Measurements from ENCODE around the gene HSP90AA1.
"Not testable (repeated sequence)": the region's sequence is repeated elsewhere in the genome, so short reads cannot be mapped to it uniquely, and the experiment has no call there.

The HSP90AA1 gene

DNA sequence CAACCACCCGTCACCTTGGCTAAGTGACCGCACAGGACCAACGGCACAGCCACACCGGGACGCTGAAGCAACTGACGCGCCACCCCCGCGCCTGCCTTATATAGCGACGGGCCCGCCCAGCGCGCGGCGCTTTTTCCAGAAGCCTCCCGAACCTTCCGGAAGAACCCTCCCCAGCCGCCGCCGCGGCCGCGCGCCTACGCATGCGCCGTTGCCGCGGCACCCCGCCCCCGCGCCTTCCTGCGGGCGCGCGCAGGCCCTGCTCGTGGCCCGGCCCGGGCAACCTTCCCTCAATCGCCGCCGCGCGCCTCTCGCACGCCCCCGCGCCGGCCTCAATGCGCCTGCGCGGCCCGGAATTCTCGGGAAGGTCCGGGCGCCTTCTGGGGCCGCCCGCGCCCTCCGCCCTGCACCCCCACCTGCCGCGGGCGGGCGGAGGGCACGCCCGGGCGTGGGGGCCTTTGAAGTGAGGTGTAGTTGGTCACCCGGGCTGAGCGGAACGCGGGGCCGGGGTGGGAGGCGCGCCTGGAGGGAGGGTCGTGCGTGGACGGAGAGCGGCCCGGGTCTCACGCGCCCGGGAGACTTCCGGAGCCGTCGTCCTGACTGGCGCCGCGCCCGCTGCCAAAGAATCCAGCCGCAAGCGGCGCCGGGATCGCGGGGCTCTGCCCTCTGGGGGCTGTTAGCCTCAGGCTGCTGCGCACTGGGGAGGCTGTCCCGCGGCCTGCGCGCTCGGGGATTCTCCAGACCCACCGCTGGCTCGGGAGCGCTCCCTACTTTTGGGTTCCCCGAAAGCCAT, at the start of gene HSP90AA1:
Gene HSP90AA1 (minus strand): TSS at position 73 of the 790 bp plus-strand sequence. CDS start 666 bp downstream, outside the sequence.
- peak; percentile 89 to 98 (median 93) for DNase-seq (ENCODE audit: low read depth in 4 of 4, low spot score in 1 of 4)

GRCh38 chr14:102135456-102135855, 48.6 kb upstream of the HSP90AA1 start:
- not testable (repeated sequence) for DNase-seq (ENCODE audit: low read depth in 4 of 4, low spot score in 1 of 4)

GRCh38 chr14:102134719-102135118, 47.9 kb upstream of the HSP90AA1 start:
- DNase-seq (ENCODE audit: low read depth in 4 of 4, low spot score in 1 of 4) = not testable (repeated sequence)

DNA sequence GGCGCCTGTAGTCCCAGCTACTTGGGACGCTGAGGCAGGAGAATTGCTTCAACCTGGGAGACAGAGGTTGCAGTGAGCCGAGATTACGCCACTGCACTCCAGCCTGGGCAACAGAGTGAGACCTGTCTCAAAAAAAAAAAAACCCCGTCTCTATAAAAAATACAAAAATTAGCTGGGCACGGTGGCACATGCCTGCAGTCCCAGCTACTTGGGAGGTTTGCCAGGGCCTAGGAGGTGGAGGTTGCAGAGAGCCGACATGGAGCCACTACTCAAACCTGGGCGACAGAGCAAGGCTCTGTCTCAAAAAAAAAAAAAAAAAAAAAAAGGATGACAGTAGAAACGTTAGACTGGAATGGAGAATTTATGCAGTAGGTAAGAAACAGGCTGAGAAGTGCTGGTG, 47.2 kb upstream of the HSP90AA1 start:
- DNase-seq (ENCODE audit: low read depth in 4 of 4, low spot score in 1 of 4) = not testable (repeated sequence)

- no peak for DNase-seq (ENCODE audit: low read depth in 4 of 4, low spot score in 1 of 4)
Observed at GRCh38 chr14:102131741-102132140, 44.9 kb upstream of the HSP90AA1 start.

DNA sequence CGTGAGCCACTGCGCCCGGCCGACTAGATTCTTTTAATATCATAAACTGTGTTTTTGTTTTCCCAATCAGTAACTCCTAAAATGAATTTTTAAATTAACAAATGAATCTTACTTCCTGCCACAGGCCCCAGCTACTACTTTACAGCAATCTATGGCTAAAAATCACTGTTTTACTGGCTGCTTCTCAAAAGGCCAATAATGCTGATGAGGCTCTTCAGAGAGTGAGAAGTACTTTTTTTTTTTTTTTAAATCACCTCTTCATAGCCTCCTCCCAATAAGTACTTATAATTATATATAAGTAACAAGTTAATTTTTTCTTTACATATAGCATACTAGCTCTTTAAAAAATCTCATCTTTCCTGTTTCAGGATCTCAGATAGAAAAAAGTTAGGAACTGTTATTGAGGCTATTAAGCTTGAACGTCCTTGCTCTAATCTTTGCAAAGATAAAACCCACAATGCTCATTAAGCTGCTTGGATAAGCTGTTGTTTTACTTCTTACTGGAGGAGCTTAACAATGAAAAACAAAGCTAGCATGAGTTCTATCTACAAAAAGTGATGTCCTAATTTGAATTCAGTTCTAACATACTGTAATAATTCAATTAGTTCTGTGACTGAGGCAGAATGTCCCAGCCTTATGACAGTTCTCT, 40.1 kb upstream of the HSP90AA1 start:
- no peak for DNase-seq (ENCODE audit: low read depth in 4 of 4, low spot score in 1 of 4)

- DNase-seq (ENCODE audit: low read depth in 4 of 4, low spot score in 1 of 4) = no peak
Observed at GRCh38 chr14:102125546-102125945, 38.7 kb upstream of the HSP90AA1 start.

- no peak for DNase-seq (ENCODE audit: low read depth in 4 of 4, low spot score in 1 of 4)
Observed at GRCh38 chr14:102124419-102124818, 37.6 kb upstream of the HSP90AA1 start.

DNA sequence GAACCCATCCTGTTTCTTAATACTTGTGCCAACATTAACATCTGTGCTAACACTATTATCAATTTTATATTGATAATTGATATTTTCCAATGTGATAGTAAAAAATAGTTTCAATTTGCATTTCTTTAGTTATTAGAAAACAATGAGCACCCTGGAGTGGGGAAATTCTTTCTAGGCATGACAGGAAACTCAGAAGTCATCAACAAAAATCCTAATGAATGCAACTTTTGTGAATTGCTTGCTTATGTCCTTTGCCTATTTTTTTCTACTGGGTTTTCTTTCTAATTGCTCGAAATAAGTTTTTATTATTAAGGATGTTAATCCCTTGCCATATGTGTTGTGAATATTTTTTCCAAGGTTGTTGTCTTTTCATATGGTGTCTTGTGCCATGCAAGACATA, 34.7 kb upstream of the HSP90AA1 start:
- no peak for DNase-seq (ENCODE audit: low read depth in 4 of 4, low spot score in 1 of 4)

GRCh38 chr14:102120888-102121287, 34.0 kb upstream of the HSP90AA1 start:
- no peak for DNase-seq (ENCODE audit: low read depth in 4 of 4, low spot score in 1 of 4)

DNA sequence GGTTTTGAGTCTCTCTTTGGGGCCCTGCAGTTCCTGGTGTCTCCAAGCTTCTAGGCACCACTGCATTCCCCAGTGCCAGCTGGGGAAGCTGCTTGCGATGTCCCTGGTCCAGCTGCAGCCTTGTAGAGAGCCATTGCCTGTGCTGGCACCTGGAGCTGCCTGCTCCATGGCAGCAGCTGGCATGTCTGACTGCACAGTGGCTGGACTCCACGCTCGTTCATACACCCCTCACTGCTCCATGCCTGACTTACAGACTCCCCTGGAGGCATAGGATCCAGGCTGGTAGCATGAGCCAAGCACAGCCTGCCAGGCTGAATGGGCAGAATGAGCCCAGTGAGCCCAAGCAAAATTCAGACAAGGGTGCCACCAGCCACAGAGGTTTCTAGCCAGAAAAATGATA, 31.0 kb upstream of the HSP90AA1 start:
- no peak for DNase-seq (ENCODE audit: low read depth in 4 of 4, low spot score in 1 of 4)

DNA sequence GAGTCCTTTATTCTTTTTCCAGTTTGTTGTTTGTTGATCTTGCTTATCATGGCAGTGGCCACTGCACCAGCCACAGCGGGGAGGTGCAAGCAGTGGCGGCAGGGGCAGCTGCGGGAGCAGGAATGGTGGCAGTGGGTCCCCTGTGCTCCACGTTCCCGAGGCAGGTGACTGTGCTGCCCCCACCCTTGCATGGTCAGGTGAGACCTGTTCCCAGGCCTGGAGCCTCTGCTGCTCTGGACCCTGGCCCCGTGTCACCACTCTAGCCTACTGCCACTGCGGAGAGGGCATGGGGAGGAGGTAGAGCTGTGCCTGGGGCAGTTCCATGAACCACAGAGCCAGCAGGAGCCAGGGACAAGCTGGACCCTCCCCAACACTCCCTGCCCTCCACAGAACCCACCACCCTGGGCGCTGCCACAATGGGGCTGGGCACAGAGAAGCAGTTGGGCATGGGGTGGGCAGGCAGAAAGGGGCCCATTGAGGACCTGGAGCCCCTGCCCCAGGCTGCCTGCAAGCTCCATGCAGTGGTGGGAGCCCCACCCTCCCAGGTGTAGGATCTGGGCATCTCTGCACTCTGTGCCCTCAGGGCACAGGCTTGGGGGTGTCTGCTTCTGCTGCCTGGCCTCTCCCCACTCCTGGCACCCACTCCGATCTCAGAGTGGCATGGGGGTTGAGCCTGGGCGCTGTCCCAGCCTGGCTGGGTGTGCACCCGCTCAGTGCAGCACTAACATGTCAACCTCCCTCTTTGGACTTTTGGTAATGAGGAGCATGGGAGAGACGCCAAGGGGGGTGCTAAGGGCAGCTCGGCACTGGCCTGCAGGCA, 29.7 kb upstream of the HSP90AA1 start:
- DNase-seq (ENCODE audit: low read depth in 4 of 4, low spot score in 1 of 4) = no peak

DNA sequence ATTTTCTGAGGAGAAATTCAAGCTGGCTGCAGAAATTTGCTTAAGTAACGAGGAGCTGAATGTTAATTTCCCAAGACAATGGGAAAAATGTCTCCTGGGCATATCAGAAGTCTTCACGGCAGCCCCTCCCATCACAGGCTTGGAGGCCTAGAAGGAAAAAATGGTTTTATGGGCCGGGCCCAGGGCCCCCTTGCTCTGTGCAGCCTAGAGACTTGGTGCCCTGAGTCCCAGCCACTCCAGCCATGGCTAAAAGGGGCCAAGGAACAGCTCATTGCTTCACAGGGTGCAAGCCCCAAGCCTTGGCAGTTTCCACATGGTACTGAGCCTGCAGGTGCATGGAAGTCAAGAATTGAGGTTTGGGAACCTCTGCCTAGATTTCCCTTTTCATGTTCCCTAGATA, 24.3 kb upstream of the HSP90AA1 start:
- DNase-seq (ENCODE audit: low read depth in 4 of 4, low spot score in 1 of 4) = no peak

DNA sequence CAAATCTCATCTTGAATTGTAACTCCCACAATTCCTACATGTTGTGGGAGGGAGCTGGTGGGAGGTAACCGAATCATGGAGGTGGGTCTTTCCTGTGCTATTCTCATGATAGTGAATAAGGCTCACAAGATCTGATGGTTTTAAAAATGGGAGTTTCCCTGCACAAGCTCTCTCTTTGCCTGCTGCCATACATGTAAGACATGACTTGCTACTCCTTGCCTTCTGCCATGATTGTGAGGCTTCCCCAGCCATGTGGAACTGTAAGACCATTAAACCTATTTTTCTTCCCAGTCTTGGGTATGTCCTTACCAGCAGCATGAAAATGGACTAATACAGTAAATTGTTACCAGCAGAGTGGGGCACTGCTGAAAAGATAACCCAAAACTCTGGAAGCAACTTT, 22.5 kb upstream of the HSP90AA1 start:
- not testable (repeated sequence) for DNase-seq (ENCODE audit: low read depth in 4 of 4, low spot score in 1 of 4)

GRCh38 chr14:102105369-102105768, 18.5 kb upstream of the HSP90AA1 start:
- DNase-seq (ENCODE audit: low read depth in 4 of 4, low spot score in 1 of 4) = no peak

DNA sequence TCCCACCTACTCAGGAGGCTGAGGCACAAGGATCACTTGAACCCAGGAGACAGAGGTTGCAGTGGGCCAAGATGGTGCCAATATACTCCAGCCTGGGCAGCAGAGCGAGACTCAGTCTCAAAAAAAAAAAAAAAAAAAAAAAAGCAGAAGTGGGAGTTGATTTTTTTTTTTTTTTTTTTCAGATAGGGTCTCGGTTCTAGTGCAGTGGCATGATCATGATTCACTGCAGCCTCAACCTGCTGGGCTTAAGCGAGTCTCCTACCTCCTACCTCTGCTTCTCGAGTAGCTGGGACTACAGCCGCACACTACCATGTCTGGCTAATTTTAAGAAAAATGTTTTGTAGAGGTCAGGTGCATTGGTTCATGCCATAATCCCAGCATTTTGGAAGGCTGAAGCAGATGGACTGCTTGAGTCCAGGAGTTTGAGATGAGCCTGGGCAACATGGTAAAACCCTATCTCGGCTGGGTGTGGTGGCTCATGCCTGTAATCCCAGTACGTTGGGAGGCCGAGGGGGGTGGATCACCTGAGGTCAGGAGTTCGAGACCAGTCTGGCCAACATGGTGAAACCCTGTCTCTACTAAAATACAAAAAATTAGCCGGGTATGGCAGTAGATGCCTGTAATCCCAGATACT, 16.3 kb upstream of the HSP90AA1 start:
- DNase-seq (ENCODE audit: low read depth in 4 of 4, low spot score in 1 of 4) = no peak

GRCh38 chr14:102097441-102098135, 10.7 kb upstream of the HSP90AA1 start:
- DNase-seq (ENCODE audit: low read depth in 4 of 4, low spot score in 1 of 4) = no peak

- DNase-seq (ENCODE audit: low read depth in 4 of 4, low spot score in 1 of 4) = peak; percentile 36 to 58 (median 46)
Observed at GRCh38 chr14:102096569-102097188, 9.8 kb upstream of the HSP90AA1 start.

DNA sequence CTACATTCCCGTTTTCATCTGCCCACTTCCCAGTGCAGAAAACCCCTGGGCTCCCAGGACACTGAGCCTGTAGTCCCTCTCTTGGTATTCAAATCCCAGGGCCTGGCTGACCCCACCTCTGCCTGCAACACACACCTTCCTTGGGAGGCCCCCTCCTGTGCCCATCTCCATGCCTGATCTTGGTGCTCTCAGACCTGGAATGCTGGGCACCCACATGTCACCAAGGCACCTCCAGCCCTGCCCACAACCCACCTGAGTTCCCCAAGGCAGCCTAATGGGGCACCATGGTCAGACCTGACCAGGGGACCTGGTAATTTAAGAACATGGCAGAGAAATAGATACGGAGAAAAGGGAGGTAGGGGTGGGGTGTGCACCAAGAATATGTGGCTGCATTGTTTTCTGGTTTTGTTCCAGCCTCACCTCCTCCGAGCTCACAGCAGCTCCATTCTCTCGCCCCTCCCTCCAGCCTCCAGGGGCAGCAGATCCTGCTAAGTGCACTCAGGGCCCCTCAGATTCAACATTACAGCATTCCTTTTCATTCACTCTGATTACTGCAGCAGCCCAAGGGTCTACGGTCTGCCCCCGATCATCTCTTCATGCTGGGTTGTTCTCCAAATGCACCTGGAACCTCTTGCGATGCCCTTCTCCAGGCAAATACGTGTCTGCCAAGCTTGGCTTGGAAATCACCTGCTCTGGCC, 9.2 kb upstream of the HSP90AA1 start:
- no peak for DNase-seq (ENCODE audit: low read depth in 4 of 4, low spot score in 1 of 4)
